ENCODE measurements around the gene CDK5R2. TPM values are rescaled to one million over a fixed set of nuclear protein-coding genes. Genes with fewer than 3 reads are reported as not detected.
A peak's percentile ranks its signal among the peaks of the same experiment; 100 is the strongest.

The CDK5R2 gene
- total and polyA plus RNA-seq, 2 of the 13 experiments (the other 11 are each of a cell fraction or from before 2014, with no cell fraction given), result not detected

DNA sequence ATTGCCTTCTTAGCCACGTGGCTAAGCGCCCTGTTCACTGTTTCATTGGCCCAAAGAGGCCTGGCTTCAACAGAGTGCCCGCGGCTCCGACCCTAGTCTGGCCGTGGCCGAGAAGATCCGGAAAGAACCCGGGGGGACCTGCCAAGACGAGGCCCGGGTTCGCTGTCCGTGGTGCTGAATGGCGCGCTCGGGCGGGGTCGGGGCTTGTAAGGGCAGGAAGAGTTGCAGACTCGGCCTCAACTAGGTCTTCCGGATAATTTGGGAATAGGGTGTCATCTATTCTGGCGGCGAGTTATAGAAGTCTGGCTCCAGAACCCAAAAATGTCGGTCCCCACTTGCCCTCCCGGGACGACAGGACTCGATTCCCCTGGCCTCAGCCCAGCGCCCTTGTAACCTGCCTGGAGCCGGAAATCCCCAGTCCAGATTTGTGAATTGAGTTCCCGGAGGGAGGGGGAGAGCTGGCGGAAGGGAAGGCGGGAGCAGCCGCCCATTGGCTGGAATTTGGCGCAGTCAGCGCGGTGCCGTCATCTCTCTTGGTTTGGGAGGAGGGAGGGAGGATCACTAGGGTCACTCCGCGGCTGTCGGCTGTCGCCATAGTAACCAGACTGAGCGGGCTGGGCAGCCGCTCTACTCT lies 3.5 kb downstream of the CDK5R2 start (continued):
- TF ChIP-seq EEA1 (CRISPR knock-in tag; IDR thresholded peaks at IDR 0.05; ENCODE audit: borderline replicate concordance) (peak; percentile 62; the same call in 1 of the 2 replicates), ZNF510 (CRISPR knock-in tag; IDR thresholded peaks at IDR 0.05; ENCODE audit: low read depth) (no peak), POGZ (CRISPR knock-in tag; IDR thresholded peaks at IDR 0.05) (no peak), HCFC1 (IDR thresholded peaks at IDR 0.05; ENCODE audit: low read depth, low read length) (no peak), SOX6 (IDR thresholded peaks at IDR 0.05) (no peak), SOX6 (CRISPR knock-in tag; IDR thresholded peaks at IDR 0.05) (peak; percentile 45), SP1 (IDR thresholded peaks at IDR 0.05) (no peak), SP1 (CRISPR knock-in tag; IDR thresholded peaks at IDR 0.05) (no peak), ZNF260 (CRISPR knock-in tag; IDR thresholded peaks at IDR 0.05; ENCODE audit: borderline replicate concordance, low read depth) (no peak), BCL6 (CRISPR knock-in tag; IDR thresholded peaks at IDR 0.05) (peak; percentile 61; the same call in 1 of the 2 replicates), FOXP1 (IDR thresholded peaks at IDR 0.05) (no peak), FOXP1 (CRISPR knock-in tag; IDR thresholded peaks at IDR 0.05) (no peak), ZNF205 (CRISPR knock-in tag; IDR thresholded peaks at IDR 0.05) (peak; percentile 83), REXO4 (CRISPR knock-in tag; IDR thresholded peaks at IDR 0.05; ENCODE audit: borderline replicate concordance) (no peak), ZNF501 (CRISPR knock-in tag; IDR thresholded peaks at IDR 0.05) (peak; percentile 77), NFE2L1 (CRISPR knock-in tag; IDR thresholded peaks at IDR 0.05; ENCODE audit: borderline replicate concordance) (no peak), THAP11 (CRISPR knock-in tag; IDR thresholded peaks at IDR 0.05) (peak; percentile 71), MED13 (CRISPR knock-in tag; IDR thresholded peaks at IDR 0.05) (peak; percentile 85; the same call in 1 of the 2 replicates)
- TF ChIP-seq, protein P1, sequence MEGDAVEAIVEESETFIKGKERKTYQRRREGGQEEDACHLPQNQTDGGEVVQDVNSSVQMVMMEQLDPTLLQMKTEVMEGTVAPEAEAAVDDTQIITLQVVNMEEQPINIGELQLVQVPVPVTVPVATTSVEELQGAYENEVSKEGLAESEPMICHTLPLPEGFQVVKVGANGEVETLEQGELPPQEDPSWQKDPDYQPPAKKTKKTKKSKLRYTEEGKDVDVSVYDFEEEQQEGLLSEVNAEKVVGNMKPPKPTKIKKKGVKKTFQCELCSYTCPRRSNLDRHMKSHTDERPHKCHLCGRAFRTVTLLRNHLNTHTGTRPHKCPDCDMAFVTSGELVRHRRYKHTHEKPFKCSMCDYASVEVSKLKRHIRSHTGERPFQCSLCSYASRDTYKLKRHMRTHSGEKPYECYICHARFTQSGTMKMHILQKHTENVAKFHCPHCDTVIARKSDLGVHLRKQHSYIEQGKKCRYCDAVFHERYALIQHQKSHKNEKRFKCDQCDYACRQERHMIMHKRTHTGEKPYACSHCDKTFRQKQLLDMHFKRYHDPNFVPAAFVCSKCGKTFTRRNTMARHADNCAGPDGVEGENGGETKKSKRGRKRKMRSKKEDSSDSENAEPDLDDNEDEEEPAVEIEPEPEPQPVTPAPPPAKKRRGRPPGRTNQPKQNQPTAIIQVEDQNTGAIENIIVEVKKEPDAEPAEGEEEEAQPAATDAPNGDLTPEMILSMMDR (CRISPR knock-in tag; IDR thresholded peaks at IDR 0.05), result 0 out of 2 replicates have a peak, but pooled peaks have one; percentile 6
- TF ChIP-seq, protein P2, sequence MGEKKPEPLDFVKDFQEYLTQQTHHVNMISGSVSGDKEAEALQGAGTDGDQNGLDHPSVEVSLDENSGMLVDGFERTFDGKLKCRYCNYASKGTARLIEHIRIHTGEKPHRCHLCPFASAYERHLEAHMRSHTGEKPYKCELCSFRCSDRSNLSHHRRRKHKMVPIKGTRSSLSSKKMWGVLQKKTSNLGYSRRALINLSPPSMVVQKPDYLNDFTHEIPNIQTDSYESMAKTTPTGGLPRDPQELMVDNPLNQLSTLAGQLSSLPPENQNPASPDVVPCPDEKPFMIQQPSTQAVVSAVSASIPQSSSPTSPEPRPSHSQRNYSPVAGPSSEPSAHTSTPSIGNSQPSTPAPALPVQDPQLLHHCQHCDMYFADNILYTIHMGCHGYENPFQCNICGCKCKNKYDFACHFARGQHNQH (CRISPR knock-in tag; IDR thresholded peaks at IDR 0.05), result peak; percentile 85; the same call in 1 of the 2 replicates
- TF ChIP-seq, protein P3, sequence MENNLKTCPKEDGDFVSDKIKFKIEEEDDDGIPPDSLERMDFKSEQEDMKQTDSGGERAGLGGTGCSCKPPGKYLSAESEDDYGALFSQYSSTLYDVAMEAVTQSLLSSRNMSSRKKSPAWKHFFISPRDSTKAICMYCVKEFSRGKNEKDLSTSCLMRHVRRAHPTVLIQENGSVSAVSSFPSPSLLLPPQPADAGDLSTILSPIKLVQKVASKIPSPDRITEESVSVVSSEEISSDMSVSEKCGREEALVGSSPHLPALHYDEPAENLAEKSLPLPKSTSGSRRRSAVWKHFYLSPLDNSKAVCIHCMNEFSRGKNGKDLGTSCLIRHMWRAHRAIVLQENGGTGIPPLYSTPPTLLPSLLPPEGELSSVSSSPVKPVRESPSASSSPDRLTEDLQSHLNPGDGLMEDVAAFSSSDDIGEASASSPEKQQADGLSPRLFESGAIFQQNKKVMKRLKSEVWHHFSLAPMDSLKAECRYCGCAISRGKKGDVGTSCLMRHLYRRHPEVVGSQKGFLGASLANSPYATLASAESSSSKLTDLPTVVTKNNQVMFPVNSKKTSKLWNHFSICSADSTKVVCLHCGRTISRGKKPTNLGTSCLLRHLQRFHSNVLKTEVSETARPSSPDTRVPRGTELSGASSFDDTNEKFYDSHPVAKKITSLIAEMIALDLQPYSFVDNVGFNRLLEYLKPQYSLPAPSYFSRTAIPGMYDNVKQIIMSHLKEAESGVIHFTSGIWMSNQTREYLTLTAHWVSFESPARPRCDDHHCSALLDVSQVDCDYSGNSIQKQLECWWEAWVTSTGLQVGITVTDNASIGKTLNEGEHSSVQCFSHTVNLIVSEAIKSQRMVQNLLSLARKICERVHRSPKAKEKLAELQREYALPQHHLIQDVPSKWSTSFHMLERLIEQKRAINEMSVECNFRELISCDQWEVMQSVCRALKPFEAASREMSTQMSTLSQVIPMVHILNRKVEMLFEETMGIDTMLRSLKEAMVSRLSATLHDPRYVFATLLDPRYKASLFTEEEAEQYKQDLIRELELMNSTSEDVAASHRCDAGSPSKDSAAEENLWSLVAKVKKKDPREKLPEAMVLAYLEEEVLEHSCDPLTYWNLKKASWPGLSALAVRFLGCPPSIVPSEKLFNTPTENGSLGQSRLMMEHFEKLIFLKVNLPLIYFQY (CRISPR knock-in tag; IDR thresholded peaks at IDR 0.05; ENCODE audit: borderline replicate concordance), result peak; percentile 86
- TF ChIP-seq, protein P4, sequence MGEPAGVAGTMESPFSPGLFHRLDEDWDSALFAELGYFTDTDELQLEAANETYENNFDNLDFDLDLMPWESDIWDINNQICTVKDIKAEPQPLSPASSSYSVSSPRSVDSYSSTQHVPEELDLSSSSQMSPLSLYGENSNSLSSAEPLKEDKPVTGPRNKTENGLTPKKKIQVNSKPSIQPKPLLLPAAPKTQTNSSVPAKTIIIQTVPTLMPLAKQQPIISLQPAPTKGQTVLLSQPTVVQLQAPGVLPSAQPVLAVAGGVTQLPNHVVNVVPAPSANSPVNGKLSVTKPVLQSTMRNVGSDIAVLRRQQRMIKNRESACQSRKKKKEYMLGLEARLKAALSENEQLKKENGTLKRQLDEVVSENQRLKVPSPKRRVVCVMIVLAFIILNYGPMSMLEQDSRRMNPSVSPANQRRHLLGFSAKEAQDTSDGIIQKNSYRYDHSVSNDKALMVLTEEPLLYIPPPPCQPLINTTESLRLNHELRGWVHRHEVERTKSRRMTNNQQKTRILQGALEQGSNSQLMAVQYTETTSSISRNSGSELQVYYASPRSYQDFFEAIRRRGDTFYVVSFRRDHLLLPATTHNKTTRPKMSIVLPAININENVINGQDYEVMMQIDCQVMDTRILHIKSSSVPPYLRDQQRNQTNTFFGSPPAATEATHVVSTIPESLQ (CRISPR knock-in tag; conservative IDR thresholded peaks at IDR 0.05), result 0 out of 2 replicates have a peak, but pooled peaks have one; percentile 81
